ENCODE data around the gene REG1A.

Gene REG1A, protein sequence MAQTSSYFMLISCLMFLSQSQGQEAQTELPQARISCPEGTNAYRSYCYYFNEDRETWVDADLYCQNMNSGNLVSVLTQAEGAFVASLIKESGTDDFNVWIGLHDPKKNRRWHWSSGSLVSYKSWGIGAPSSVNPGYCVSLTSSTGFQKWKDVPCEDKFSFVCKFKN

DNA sequence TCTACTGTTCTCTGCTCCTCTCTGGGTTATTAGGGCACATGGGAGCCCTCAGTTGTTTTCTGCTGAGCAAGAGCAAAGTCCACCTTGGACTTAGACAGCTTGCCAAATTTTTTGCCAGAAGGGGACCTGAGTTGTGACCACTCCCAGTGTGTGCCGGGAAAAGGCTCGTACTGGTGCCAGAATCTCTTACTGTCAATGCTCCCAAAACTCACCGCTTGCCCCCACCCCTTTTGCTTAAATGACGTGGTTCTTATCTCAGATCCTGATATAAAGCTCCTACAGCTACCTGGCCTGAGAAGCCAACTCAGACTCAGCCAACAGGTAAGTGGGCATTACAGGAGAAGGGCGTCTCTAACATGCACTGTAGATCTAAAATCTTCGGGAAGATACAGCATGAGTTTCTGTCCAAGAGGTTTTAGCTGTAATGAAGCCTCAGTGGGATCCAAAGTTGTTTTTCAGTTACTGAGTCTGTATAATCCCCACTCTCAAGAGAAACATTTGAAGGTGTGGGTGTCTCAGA lies at the start of gene REG1A:
Gene REG1A (plus strand): TSS at position 295 of the 520 bp plus-strand sequence. CDS start 374 bp downstream, outside the sequence.
- no peak for DNase-seq

DNA sequence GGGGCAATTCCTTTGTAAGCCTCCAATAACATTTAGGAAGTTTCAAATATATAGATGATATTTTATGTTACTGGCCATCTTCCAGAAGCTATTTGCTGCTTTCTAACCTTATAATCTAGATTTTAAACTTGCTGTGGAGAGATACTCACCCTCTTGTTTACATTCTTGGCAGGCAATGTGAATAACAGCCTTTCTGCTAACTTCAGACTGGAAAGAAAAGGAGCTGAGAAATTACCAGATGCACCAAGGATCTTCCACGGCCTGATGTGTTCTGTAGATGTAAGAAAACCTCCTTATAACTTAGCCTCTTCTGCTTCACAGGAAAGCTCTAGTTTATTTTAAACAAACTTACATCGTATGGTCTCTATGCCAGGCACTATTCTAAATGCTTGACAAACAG lies 49.2 kb upstream of the REG1A start:
- DNase-seq, result peak in 4 of 58 donors; percentile 1 to 18 (median 8)

DNA sequence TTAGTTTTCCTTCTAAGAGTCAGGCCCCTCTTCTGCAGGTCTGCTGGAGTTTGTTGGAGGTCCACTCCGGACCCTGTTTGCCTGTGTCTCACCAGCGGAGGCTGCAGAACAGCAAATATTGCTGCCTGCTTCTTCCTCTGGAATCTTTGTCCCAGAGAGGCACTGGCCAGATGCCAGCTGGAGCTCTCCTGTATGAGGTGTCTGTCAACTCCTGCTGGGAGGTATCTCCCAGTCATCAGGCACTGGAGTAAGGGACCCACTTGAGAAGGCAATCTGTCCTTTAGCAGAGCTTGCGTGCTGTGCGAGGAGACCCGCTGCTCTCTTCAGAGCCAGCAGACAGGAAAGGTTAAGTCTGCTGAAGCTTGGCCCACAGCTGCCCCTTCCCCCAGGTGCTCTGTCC lies 37.3 kb upstream of the REG1A start:
- no peak for DNase-seq

DNA sequence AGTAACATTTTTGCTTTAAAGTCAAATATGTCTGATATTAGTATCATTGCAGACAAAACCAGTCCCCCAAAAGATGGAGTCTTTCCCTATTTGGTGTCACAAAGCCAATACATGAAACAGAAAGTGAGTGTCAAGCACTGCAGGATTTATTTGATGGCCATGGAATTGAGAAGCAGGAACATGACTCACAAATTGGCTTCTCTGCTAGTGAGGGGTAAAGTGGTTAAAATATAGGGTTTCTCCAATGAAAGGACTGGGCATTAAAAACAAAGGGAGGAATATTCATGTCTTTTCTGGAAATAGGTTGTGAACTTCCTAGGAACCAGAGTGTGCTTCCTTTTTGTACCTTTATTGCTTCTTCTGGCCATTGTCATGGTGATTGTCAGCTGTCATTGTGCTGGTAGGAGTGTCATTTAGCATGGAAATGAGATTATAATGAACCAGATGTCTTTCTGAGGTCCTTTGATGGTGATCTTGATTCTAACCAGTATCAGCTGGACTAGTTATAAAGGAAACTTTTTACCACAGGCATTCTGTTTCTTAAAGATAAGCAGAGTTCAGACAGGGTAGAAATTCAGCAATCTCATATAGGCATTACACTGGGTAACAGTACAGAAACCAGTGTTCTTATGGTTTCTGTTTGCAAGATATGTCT lies 36.6 kb upstream of the REG1A start:
- no peak for DNase-seq

DNA sequence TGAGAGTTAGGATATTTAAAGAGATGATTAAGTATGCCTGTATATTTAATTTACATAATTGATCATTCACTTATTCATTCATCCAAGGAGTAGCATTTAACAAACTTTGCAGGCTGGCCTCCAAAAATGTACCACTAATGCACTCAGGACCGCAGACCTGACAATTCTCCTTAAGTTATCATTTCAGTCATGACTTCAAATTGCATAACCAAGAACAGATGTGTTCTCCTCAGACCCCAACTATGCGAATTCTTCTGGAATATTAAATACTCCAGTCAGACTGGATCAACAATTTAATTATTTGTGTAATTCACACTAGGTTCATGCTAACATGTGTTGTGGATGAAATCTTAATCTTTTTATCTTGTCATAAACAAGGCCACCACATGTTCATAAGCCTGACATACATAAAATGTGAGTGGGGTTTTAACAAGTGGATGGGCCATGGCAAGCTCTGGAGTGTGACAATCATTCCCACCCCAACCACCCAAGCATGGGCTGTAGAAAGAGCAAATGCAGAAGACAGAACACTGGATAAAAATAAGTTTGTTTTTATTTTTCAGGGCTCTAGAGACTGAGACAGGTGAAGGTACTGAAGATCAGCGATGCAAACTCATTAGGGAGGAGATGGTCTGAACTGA lies 35.7 kb upstream of the REG1A start:
- no peak for DNase-seq

DNA sequence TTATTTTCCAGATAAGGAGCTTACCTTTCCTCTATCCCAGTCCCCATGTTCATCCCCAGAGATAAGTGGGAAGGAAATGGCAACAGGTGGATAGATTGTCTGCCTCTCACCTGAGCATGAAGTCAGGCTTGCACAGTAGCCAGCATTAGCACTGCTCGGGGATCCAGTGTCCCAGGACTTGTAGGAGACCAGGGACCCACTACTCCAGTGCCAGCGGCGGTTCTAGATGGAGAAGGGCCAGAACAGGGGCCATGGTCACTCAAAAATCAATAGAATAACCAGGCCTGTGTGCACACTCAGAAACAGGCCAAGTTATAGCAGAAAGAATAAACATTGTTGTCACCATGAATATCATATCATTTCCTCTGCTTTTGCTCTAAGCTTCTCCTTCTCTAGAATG lies 34.9 kb upstream of the REG1A start:
- DNase-seq, result no peak

DNA sequence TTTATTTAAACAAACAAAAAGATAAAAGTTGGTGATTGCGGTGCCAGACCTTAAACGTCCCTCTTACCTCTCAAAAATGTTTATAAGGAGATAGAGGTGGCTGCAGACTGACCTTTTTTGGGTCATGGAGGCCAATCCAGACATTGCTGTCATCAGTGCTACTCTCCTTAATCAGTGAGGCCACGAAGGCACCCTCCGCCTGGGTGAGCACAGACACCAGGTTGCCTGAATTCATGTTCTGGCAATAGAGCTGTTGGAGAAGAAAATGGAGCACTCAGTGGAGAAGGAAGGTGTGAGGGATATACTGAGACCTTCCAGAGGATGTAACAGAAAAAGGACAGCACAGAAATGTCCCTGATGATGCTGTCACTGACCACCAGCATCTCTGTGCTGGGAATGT lies 34.0 kb upstream of the REG1A start:
- DNase-seq, result no peak

DNA sequence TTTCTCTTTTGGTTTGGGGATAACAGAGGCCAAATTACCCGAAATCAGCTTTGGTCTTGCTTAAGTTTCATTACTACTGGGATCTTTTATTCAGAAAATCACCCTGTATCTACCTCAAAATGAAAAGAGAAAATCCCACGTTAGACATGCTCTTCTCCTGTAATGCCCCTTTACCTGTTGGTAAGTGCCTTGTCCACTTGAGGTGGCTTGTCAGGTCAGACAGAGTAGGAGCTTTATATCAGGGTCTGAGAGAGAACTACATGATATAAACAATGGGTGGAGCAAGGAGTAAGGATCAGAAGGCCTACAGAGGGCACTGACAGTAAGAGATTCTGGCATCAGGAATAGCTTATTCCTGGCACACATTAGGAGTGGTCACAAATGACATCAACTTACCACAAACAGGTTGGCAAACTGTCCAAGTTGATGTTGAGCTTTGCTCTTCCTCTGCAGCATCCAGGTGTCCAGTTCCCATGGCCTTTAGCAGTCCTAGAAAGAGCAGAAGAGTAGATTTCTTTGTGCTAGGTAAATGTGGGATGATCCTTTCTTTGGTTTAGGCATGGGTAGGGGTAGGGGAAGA lies 32.4 kb upstream of the REG1A start, which contains the start of gene REG1B:
Gene REG1B (minus strand): TSS at position 209 of the 580 bp plus-strand sequence. CDS start 381 bp downstream, outside the sequence.
- DNase-seq, result no peak

DNA sequence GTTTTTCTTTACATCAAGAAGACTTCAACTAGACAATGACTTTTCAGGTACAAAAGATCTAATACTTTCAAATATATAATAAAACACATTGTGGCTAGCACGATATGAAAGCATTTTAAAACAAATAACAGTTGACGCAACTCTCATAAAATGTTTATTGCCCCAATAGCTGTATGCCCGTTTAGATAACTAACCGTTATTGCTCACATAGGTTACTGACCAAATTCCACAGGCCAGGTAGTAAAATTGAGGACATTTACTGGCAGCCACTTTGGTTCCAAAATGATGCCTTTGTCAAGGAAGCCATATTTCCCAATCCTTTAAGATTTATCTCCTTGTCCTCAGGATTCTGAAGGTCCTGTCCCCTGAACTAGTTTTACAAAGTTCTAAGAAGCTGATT lies 29.6 kb upstream of the REG1A start:
- DNase-seq, result no peak

DNA sequence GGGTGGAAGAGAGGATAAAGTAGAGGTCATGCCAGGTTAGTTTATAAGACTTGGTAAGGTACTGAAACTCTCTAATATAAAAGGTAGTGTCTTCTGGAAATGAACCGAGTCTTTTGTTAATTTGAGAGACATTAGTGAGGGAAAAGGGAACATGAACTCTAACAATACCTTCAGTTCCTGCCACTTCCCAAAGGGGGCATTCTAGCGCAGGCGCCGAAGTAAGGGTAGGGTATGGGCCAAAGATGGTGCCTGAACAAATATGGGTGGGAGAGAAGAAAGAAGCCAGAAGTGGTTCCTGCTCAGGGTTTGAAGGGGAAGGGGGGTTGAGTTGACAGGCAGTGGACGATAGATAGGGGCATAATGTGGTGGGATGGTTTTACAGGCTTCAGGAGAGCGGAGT lies 22.4 kb upstream of the REG1A start:
- no peak for DNase-seq

DNA sequence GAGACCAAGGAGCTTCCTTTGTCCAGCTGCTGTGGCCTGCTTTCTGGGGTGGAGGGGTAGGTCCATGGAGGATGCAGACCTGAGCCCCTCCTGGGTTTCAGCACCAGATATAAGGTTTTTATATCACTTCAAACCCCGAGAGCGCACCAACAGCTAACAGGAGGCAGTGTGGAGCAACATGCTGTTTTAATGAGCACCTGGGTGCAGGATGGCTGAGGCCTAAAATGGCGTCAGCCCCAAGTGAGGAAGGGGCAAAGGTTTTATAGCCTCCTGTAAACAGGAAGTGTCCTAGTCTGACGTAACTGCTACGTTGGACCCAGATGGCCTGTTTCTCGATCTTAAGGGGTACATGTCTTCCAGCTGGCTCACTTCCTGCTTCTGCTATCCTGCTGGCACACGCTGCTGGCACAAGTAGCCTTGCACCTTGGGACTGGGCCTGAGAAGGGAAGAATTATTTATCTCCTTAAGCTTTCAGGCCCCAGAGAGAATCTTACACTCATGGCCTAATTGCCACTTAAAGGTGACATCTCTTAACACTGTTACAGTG lies 21.1 kb upstream of the REG1A start:
- no peak for DNase-seq

DNA sequence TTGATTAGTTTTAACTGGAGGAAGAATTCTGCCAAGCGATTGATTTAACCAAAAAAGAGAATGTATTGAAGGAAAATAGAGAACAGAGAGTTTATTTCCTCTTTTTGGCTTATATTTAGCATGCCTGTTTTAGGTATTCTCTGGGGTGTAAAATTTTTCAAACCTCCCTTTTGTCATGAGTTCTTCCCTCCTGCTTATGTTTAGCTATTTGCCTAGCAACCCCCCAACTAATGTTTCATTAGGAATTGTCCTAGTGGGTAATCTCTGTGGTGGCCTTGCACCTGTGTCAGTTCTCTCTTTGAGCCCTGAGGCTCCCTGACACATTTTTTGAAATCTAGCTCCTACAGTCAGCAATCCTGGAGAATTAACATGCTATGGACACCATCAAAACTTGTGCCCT lies 20.0 kb upstream of the REG1A start:
- DNase-seq, result no peak

DNA sequence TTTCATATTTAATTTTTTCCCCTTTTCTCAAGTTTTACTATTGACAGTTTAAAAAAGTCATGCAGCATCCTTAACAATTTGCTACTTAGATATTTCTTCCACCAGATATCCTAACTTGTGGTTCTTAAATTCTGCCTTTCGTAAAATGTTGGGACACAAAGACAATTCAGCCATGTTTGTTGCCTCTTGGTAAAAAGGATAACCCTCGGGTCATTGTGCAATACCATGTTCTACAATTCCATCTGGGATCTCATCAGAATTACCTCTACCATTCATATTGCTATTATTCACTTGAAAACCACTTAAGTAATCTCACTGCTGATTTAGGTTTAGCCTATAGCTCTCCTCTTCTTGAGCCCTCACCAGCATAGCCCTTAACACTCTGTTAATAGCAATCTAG lies 19.3 kb upstream of the REG1A start:
- DNase-seq, result no peak

DNA sequence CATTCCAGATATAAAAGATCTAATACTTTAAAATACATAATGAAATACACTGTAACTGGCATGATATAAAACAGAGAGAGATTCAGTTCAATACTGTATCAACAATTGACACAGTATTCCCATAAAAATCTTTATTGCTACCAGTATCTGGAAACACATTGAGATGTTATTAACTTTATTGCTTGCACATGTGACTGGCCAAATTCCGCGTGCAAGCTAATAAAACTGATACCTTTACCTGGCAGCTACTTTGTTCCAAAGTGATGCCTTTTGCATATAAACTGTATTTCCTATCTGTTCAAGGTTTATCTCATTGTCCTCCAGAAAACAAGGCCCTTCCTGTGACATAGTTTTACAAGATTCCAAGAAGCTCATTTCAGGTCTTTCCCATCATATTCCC lies 17.1 kb upstream of the REG1A start:
- DNase-seq, result no peak

DNA sequence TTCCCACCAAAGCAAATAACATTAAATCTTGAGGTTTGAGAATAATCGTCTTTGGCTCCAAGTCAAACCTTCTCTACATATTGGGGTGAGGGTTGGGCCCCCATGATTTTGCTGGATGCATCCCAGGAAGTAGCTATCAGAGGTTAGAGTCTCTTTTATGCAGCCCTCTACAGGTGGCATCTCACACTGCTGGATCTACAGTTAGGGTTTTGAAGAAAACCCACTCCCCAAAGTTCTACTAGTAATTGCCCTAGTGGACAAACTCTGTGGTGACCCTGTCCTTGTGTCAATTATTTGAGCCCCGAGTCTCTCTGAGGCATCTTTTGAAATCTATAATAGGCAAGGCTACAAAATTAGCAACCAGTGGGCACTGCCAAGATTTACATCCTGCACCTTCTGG lies 15.0 kb upstream of the REG1A start:
- no peak for DNase-seq

DNA sequence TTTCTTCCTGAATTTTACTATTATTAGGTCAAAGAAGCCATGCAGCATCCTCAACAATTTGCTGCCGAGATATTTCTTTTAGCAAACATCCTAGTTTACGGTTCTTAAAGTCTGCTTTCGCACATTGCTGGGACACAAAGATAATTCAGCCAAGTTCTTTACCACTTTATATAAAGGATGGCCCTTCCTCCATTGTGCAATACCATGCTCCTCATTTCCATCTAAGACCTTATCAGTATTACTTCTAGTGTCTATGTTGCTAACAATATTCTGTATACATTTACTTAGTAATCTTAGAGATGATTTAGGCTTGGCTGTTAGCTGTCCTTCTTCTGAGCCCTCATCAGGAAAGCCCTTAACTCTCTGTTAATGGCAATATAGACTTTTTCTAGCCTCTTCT lies 8.0 kb upstream of the REG1A start:
- DNase-seq, result no peak

DNA sequence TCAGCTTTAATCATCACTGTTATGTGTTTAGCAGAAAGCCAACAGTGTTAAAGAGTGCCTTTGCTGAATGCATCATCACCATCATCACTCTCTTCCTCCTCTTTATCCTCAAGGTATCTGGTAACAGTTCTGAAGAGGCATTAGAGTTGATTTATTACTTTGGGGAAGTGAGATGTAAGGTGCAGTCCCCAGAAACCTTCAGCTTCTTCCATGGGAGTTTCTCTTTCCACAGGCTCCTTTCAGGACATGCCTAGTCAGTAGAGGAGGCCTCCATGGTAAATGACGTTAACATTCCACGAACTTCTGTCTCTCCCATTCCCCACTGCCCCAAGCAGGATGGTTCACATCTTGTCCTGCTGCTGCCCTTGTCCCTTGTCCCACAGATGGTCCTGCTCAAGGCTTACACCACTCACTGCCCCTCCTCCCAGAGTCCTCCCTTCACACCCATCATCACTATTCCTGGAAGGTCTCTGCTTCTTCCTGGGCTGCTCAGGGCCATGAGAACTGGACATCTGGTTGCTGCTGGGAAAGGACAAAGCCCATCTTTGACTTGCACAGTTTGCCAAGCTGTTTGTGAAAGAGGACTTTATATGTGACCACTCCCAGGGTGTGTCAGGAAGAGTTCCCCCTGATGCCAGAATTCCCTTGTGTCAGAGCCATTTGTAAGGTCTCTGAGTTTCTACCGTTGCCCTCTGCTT lies 5.3 kb upstream of the REG1A start:
- no peak for DNase-seq

DNA sequence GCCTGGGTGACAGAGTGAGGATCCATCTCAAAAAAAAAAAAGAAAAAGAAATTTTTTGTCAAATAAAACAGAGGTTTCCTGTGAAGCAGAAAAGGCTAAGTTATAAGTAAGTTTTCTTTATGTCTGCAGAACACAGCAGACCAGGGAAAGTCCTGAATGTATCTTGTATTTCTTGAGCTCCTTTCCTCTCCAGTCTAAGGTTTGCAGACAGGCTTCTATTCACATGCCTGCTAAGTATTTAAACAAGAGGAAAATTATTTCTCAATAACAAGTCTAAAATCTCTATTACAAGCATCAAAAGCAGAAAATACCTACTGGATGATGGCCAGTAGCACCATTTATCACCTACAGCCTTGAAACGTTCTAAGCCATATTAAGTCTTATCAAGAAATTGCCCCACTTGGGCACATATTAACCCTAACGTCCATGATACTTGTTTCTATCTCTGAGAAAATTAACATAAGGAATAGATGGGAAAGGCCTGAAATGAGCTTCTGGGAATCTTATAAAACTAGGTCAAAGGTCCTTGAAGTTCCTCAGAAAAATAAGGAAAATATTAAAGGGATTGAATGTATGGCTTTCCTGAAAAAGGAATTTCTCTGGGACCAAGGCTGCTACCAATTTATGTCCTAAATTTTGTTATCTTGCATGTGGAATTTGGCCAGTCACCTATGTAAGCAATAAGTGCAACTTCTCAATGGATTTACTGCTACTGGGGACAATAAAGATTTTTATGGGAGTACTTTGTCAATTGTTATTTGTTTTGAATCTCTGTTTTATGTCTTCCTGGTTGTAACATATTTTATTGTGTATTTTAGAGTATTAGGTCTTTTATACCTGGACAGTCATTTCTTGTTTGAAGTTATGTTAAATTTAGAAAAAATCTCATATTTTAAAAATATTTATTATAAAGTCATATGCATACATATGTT lies 3.0 kb upstream of the REG1A start:
- DNase-seq, result no peak

DNA sequence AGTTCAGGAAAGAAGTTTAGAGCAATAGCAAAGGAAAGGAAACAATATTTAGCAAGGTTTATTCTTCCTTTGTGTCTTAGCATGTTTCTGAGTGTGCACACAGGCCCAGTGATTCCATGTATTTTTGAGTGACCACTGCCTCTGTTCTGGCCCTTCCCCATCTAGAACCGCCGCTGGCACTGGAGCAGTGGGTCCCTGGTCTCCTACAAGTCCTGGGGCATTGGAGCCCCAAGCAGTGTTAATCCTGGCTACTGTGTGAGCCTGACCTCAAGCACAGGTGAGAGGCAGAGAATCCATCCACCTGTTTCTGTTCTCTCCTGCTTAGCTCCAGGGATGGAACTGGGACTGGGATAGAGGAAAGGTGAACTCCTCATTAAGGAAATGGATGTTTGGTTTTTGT lies 2.4 kb downstream of the REG1A start:
- DNase-seq, result no peak

All from anterior cingulate cortex (tissue), 58 donors.